Peyer's patch (tissue), 4 donors: Measurements from ENCODE around the gene SELENOP.

Source experiments
- POLR2A ChIP-seq, 2 donors: fragments of 450-650 bp; IDR thresholded peaks; one replicate each; pipeline ENCODE4 v1.5.1; 2017; ENCODE audit warnings: antibody characterized with exemption in 2 of 2, mild to moderate bottlenecking in 2 of 2, moderate library complexity in 2 of 2
- TF ChIP-seq, protein P1 (sequence below), 6 experiments: fragments of 450-650 bp in 4 of 6; fragments of 200-600 bp in 2 of 6; sonication (generic) in 1 of 6; IDR thresholded peaks; one replicate each; pipeline ENCODE4 v1.5.1; 2017 to 2019; ENCODE audit warnings: antibody characterized with exemption in 6 of 6, mild to moderate bottlenecking in 3 of 6, moderate library complexity in 1 of 6

DNA sequence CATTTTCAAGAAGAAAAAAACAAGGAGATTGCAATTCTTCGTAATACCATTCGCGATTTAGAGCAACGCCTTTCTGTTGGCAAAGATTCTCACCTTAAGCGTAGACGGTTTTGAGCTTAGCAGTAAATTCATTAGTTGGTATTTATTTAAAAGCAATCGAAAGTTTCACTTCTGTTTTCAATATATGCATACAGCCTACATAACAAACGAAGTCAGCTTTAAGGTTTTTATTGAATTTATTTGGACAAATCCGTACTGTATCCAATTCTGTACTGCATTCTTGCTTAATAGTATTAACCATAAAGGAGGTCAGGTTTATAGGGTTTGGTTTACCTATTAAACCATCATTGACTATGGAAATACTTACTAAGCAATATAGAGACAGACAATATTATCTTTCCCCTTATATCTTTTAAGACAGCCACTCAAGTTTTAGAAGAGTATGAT lies 12.0 kb downstream of the SELENOP start:
- TF ChIP-seq, protein P1, sequence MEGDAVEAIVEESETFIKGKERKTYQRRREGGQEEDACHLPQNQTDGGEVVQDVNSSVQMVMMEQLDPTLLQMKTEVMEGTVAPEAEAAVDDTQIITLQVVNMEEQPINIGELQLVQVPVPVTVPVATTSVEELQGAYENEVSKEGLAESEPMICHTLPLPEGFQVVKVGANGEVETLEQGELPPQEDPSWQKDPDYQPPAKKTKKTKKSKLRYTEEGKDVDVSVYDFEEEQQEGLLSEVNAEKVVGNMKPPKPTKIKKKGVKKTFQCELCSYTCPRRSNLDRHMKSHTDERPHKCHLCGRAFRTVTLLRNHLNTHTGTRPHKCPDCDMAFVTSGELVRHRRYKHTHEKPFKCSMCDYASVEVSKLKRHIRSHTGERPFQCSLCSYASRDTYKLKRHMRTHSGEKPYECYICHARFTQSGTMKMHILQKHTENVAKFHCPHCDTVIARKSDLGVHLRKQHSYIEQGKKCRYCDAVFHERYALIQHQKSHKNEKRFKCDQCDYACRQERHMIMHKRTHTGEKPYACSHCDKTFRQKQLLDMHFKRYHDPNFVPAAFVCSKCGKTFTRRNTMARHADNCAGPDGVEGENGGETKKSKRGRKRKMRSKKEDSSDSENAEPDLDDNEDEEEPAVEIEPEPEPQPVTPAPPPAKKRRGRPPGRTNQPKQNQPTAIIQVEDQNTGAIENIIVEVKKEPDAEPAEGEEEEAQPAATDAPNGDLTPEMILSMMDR (IDR thresholded peaks at IDR 0.05), result no peak
- TF ChIP-seq POLR2A (IDR thresholded peaks at IDR 0.05), result no peak
